CD4-positive, alpha-beta T cell treated with Interleukin-12 subunit alpha and Interleukin-12 subunit beta, for 1 hour (primary cell): ENCODE measurements around the gene MOB3A.
A peak's percentile ranks its signal among the peaks of the same experiment; 100 is the strongest.

Experiments
- DNase-seq: peaks from one replicate; pipeline ENCODE4 v3.0.0-alpha.2; 2020

Gene MOB3A

GRCh38 chr19:2123682-2124387 is 27.7 kb upstream of the MOB3A start:
- no peak for DNase-seq

GRCh38 chr19:2122982-2123381 is 26.9 kb upstream of the MOB3A start:
- no peak for DNase-seq

GRCh38 chr19:2122251-2122650 is 26.1 kb upstream of the MOB3A start:
- DNase-seq = no peak

- DNase-seq = no peak
Observed at GRCh38 chr19:2121416-2122051, 25.4 kb upstream of the MOB3A start.

- DNase-seq = no peak
Observed at GRCh38 chr19:2120821-2121220, 24.7 kb upstream of the MOB3A start.

GRCh38 chr19:2119921-2120785 is 24.0 kb upstream of the MOB3A start:
- DNase-seq = no peak

GRCh38 chr19:2118438-2118837 is 22.3 kb upstream of the MOB3A start:
- no peak for DNase-seq

GRCh38 chr19:2117215-2117960 is 21.3 kb upstream of the MOB3A start:
- DNase-seq = no peak

GRCh38 chr19:2116507-2116906 is 20.4 kb upstream of the MOB3A start:
- no peak for DNase-seq

- no peak for DNase-seq
Observed at GRCh38 chr19:2115911-2116426, 19.8 kb upstream of the MOB3A start.

GRCh38 chr19:2115324-2115723 is 19.2 kb upstream of the MOB3A start:
- DNase-seq = no peak

GRCh38 chr19:2114821-2115220 is 18.7 kb upstream of the MOB3A start:
- no peak for DNase-seq

- DNase-seq = no peak
Observed at GRCh38 chr19:2114218-2114617, 18.1 kb upstream of the MOB3A start.

- DNase-seq = no peak
Observed at GRCh38 chr19:2113439-2114211, 17.5 kb upstream of the MOB3A start.

GRCh38 chr19:2112516-2113320 is 16.6 kb upstream of the MOB3A start:
- DNase-seq = peak; percentile 30

GRCh38 chr19:2111886-2112285 is 15.8 kb upstream of the MOB3A start:
- DNase-seq = no peak

GRCh38 chr19:2111425-2111824 is 15.3 kb upstream of the MOB3A start:
- DNase-seq = no peak

GRCh38 chr19:2110822-2111221 is 14.7 kb upstream of the MOB3A start:
- no peak for DNase-seq

GRCh38 chr19:2109046-2109864 is 13.1 kb upstream of the MOB3A start:
- no peak for DNase-seq
